Neural progenitor cell (in vitro differentiated cells): ENCODE results near the gene DNMT3A. TPM values are rescaled to one million over a fixed set of nuclear protein-coding genes. Genes with fewer than 3 reads are reported as not detected.

Experiments used
- DNase-seq: peaks from one replicate; pipeline ENCODE4 v3.0.0-alpha.2; 2016; ENCODE audit warnings: low spot score
- H2AFZ ChIP-seq: fragments of 200-600 bp; sonication (generic); replicated peaks from 2 replicates; pipeline ENCODE4 v1.6.1; 2016; ENCODE audit warnings: antibody characterized with exemption
- H3F3A ChIP-seq: fragments of 200-600 bp; sonication (generic); 2 replicates; pipeline ENCODE4 v1.6.1; 2016; ENCODE audit warnings: antibody characterized with exemption, low read depth
- H3K27ac ChIP-seq: fragments of 200-600 bp; sonication (generic); 2 replicates; pipeline ENCODE4 v1.5.1; 2016; ENCODE audit warnings: mild to moderate bottlenecking
- H3K27me3 ChIP-seq: fragments of 200-600 bp; sonication (generic); 2 replicates; pipeline ENCODE4 v1.6.1; 2016; ENCODE audit warnings: mild to moderate bottlenecking, moderate library complexity
- H3K36me3 ChIP-seq: fragments of 200-600 bp; sonication (generic); 2 replicates; pipeline ENCODE4 v1.5.1; 2016
- H3K4me1 ChIP-seq: fragments of 200-600 bp; sonication (generic); 2 replicates; pipeline ENCODE4 v1.6.1; 2016; ENCODE audit warnings: mixed run types
- H3K4me2 ChIP-seq: fragments of 200-600 bp; sonication (generic); 2 replicates; pipeline ENCODE4 v1.6.1; 2016
- H3K4me3 ChIP-seq: fragments of 200-600 bp; sonication (generic); 2 replicates; pipeline ENCODE4 v1.5.1; 2016
- H3K79me2 ChIP-seq: fragments of 200-600 bp; sonication (generic); 2 replicates; pipeline ENCODE4 v1.6.1; 2016; ENCODE audit warnings: low read depth
- H3K9ac ChIP-seq: fragments of 200-600 bp; sonication (generic); 2 replicates; pipeline ENCODE4 v1.6.1; 2016
- H3K9me3 ChIP-seq: fragments of 200-600 bp; sonication (generic); 2 replicates; pipeline ENCODE4 v1.5.1; 2016; ENCODE audit warnings: low read depth
- H4K20me1 ChIP-seq: fragments of 200-600 bp; sonication (generic); 2 replicates; pipeline ENCODE4 v1.6.1; 2016; ENCODE audit warnings: low read depth
- H3K27ac Mint-ChIP-seq: 3 replicates; pipeline ENCODE4 v1.8.0; 2021; ENCODE audit warnings: mixed read lengths
- H3K27me3 Mint-ChIP-seq: 2 replicates; pipeline ENCODE4 v1.8.0; 2022; ENCODE audit warnings: low read depth, mild to moderate bottlenecking, inconsistent platforms, moderate library complexity, mixed read lengths; ENCODE audit not compliant: insufficient read depth
- H3K36me3 Mint-ChIP-seq: 3 replicates; pipeline ENCODE4 v1.8.0; 2021; ENCODE audit warnings: mixed read lengths
- H3K4me1 Mint-ChIP-seq: 3 replicates; pipeline ENCODE4 v1.8.0; 2021; ENCODE audit warnings: mixed read lengths
- H3K4me3 Mint-ChIP-seq: 3 replicates; pipeline ENCODE4 v1.8.0; 2021; ENCODE audit warnings: mild to moderate bottlenecking, moderate library complexity, mixed read lengths
- H3K9me3 Mint-ChIP-seq: 3 replicates; pipeline ENCODE4 v1.8.0; 2020; ENCODE audit warnings: mixed read lengths
- CTCF ChIP-seq: fragments of 200-600 bp; sonication (generic); IDR thresholded peaks from 2 replicates; pipeline ENCODE4 v1.5.1; 2017; ENCODE audit warnings: antibody characterized with exemption, mild to moderate bottlenecking
- EZH2 ChIP-seq: fragments of 200-600 bp; sonication (generic); IDR thresholded peaks from 2 replicates; pipeline ENCODE4 v1.6.1; 2017; ENCODE audit warnings: antibody characterized with exemption, mild to moderate bottlenecking, moderate library complexity
- EZH2phosphoT487 ChIP-seq: fragments of 200-600 bp; sonication (generic); IDR thresholded peaks from 2 replicates; pipeline ENCODE4 v1.6.1; 2017; ENCODE audit warnings: antibody characterized with exemption
- total RNA-seq: library from RNA; depleted of rRNA; stranded (reverse); fragments of >200 nt; gene quantifications from 2 replicates; pipeline ENCODE4 v1.2.3, GENCODE V29; 2015; ENCODE audit warnings: low replicate concordance

Gene DNMT3A
- total RNA-seq, 1 donor from 2014 or later: 46.5 TPM

GRCh38 chr2:25358249-25358815 lies 16.6 kb upstream of the DNMT3A start:
- Mint-ChIP-seq H3K27me3 (peaks cover 14% of the 10 kb centered on the region), H3K9me3 (peaks cover 9% of the 10 kb centered on the region), H3K4me3 (no peak overlapping the region), H3K27ac (peak overlapping the region; percentile 53), H3K36me3 (peaks cover 2% of the 10 kb centered on the region), H3K4me1 (peaks cover 25% of the 10 kb centered on the region)
- H3K4me3 ChIP-seq: no peak overlapping the region
- H4K20me1 ChIP-seq: no peaks in the 10 kb centered on the region
- peak; percentile 37 for DNase-seq
- TF ChIP-seq CTCF (no peak), EZH2 (no peak), EZH2phosphoT487 (no peak)
- H3K27me3 ChIP-seq: peaks cover 38% of the 10 kb centered on the region
- no peaks in the 10 kb centered on the region for H3K79me2 ChIP-seq
- no peaks in the 10 kb centered on the region for H3K36me3 ChIP-seq
- no peak overlapping the region for H3K27ac ChIP-seq
- no peak overlapping the region for H3K9ac ChIP-seq
- H3K4me1 ChIP-seq: peaks cover 13% of the 10 kb centered on the region
- no peaks in the 10 kb centered on the region for H3F3A ChIP-seq
- H2AFZ ChIP-seq: no peak overlapping the region
- no peak overlapping the region for H3K4me2 ChIP-seq
- no peaks in the 10 kb centered on the region for H3K9me3 ChIP-seq

- H3K27me3 Mint-ChIP-seq: peaks cover 9% of the 10 kb centered on the region
- Histone ChIP-seq H3K27ac (no peak overlapping the region), H2AFZ (no peak overlapping the region)
Measured at GRCh38 chr2:25356088-25356487, 14.4 kb upstream of the DNMT3A start.

GRCh38 chr2:25355270-25355669 lies 13.5 kb upstream of the DNMT3A start:
- Histone ChIP-seq H3K4me2 (no peak overlapping the region), H4K20me1 (no peaks in the 10 kb centered on the region), H3K9me3 (no peaks in the 10 kb centered on the region), H3F3A (no peaks in the 10 kb centered on the region), H3K27me3 (peaks cover 10% of the 10 kb centered on the region), H3K4me3 (no peak overlapping the region), H3K27ac (no peak overlapping the region), H3K36me3 (no peaks in the 10 kb centered on the region), H2AFZ (no peak overlapping the region), H3K9ac (no peak overlapping the region), H3K79me2 (no peaks in the 10 kb centered on the region), H3K4me1 (peaks cover 9% of the 10 kb centered on the region)
- Mint-ChIP-seq H3K36me3 (peaks cover 2% of the 10 kb centered on the region), H3K27me3 (peaks cover 9% of the 10 kb centered on the region), H3K4me1 (peaks cover 18% of the 10 kb centered on the region), H3K27ac (no peak overlapping the region), H3K9me3 (peaks cover 9% of the 10 kb centered on the region), H3K4me3 (no peak overlapping the region)
- TF ChIP-seq EZH2phosphoT487 (no peak), EZH2 (no peak), CTCF (no peak)
- DNase-seq: peak; percentile 1

More at GRCh38 chr2:25356088-25356487, 14.4 kb upstream of the DNMT3A start:
- peaks cover 17% of the 10 kb centered on the region for H3K27me3 ChIP-seq
- no peaks in the 10 kb centered on the region for H3K79me2 ChIP-seq
- no peak overlapping the region for H3K9ac ChIP-seq
- no peaks in the 10 kb centered on the region for H3F3A ChIP-seq
- Mint-ChIP-seq H3K4me1 (peaks cover 18% of the 10 kb centered on the region), H3K9me3 (peaks cover 9% of the 10 kb centered on the region), H3K4me3 (no peak overlapping the region), H3K36me3 (peaks cover 2% of the 10 kb centered on the region), H3K27ac (no peak overlapping the region)
- no peaks in the 10 kb centered on the region for H3K9me3 ChIP-seq
- no peak overlapping the region for H3K4me2 ChIP-seq
- H3K4me1 ChIP-seq: peaks cover 9% of the 10 kb centered on the region
- no peaks in the 10 kb centered on the region for H4K20me1 ChIP-seq
- DNase-seq: peak; percentile 0
- no peak for TF ChIP-seq EZH2phosphoT487
- TF ChIP-seq CTCF: no peak
- no peak for TF ChIP-seq EZH2
- H3K4me3 ChIP-seq: no peak overlapping the region
- no peaks in the 10 kb centered on the region for H3K36me3 ChIP-seq
